NCI-H345 (cell line): ENCODE results near the gene ATXN1.
"Not testable (repeated sequence)": the region's sequence is repeated elsewhere in the genome, so short reads cannot be mapped to it uniquely, and the experiment has no call there.

Experiments used
- DNase-seq: peaks from one replicate; lab custom pipeline; 2025; lab: John Stamatoyannopoulos, UW

Gene ATXN1

GRCh38 chr6:16473908-16474771 lies 287.1 kb downstream of the ATXN1 start:
- no peak for DNase-seq

GRCh38 chr6:16473184-16473907 lies 287.9 kb downstream of the ATXN1 start:
- no peak for DNase-seq

- no peak for DNase-seq
These were observed 288.8 kb downstream of the ATXN1 start for GRCh38 chr6:16472349-16473069.

GRCh38 chr6:16471910-16472297 lies 289.4 kb downstream of the ATXN1 start:
- DNase-seq, result no peak

DNA sequence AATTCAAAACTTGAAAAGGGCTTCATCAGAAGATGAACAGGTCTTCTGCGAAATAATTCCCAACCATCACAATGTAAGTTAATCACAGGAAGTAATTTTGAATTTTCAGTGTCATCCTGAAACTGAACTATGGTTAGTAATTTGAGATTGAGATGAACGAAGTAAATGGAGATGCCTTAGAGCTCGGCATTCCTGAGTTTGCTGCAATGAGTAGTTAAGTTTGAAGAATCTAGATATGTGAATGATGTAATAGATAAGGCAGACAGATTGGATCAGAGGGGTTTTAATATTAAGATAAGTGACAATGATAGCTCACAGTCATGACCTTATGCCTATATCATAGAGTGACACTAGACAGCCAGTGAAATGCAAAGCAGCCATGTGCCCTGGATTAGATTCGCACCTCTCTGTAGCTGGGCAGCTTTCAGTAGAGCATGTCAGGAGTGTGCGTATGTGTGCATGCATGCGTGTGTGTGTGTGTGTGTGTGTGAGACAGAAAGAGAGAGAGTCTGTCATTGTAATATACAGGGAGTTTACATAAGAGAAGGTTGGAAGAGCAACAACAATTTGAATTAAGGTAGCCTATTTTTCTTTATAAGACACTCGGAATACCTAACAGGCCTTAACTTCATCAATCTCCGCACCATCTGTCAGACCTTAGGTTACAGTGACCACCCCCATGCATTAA lies 289.9 kb downstream of the ATXN1 start:
- DNase-seq, result no peak

- no peak for DNase-seq
These were observed 290.6 kb downstream of the ATXN1 start for GRCh38 chr6:16470502-16471221.

GRCh38 chr6:16468991-16469615 lies 292.2 kb downstream of the ATXN1 start:
- no peak for DNase-seq

DNA sequence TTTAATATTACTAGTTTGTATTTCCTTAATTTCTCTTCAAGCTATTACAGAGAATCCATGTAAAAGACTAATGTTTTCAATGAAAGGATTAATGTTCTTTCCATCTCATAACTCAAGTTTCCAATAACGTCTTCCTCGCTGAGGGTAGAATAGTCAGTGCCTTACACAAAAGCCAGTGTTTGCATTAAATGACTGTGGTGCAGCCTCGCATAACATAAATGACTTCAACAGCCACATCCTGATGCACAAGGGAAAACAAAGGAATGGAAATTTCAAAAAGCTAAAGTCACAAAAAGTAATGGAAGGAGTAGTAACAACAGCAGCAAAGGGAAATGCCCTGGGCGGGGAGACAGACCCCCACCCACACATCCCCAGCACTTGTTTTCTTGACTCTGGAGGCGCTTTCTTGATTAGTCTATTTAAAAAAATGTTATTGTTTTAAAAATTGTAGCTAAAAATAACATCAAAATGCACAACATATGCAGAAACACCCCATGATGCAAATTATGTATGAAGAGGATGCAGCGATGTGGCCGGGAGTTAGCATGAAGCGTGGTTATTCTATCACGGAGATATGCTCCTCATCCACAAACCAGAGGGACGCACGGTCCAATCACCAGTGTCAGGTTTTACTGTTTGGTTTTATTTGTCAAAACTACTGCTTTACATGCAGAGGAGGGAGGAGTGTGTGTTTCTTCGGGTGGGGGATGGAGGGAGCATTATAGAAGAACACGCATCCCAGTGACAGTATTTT lies 294.3 kb downstream of the ATXN1 start:
- DNase-seq, result no peak

- DNase-seq, result no peak
These were observed 297.2 kb downstream of the ATXN1 start for GRCh38 chr6:16464045-16464444.

GRCh38 chr6:16463246-16463645 lies 298.0 kb downstream of the ATXN1 start:
- DNase-seq, result not testable (repeated sequence)

GRCh38 chr6:16461491-16461890 lies 299.8 kb downstream of the ATXN1 start:
- no peak for DNase-seq

DNA sequence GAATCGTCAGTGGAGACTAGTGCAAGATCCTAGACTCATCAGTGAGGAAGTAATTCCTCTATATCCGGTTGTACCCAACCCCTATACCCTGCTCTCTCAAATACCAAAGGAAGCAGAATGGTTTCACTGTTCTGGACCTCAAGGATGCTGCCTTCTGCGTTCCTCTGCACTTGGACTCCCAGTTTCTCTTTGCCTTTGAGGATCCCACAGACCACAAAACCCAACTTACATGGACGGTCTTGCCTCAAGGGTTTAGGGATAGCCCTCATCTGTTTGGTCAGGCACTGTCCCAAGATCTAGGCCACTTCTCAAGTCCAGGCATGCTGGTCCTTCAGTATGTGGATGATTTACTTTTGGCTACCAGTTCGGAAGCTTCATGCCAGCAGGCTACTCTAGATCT lies 301.8 kb downstream of the ATXN1 start:
- DNase-seq, result not testable (repeated sequence)

DNA sequence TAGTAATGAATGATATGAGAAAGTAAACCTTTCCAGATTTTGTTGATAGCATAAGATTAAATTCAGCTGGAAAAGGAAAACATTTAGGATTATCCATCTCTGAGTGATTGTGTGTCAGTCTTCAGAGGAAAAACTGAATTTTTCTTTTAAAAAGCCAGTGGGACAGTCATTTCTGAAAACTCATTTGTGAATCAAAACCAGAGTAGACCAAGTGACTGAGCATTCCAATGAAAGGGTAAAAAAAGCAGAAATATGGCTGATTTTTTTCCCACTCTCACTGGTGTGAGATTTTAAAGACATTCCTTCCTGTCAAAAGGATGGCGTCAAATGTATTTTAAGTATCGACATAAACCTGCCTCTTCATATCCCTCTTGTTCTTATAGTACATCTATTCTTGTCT lies 308.9 kb downstream of the ATXN1 start:
- DNase-seq, result no peak

GRCh38 chr6:16450821-16451220 lies 310.4 kb downstream of the ATXN1 start:
- no peak for DNase-seq

DNA sequence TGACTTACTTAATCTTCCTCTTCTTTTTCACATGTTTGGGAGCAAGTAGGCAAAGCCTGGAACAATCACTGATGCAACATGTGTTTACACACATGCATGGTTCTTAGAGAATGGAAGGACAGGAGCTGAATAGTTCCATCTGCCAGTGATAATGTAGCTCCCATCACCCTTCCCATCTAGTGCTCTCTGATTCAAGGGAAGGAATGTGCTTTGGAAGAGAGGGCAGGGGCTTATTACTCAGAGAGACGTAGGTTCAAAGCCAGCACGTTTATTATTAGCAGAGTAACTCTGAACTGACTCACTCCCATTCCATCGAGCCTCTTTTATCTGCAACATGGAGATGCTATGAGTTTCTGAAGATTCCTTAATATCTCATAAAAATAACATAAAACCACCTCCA lies 311.0 kb downstream of the ATXN1 start:
- DNase-seq, result no peak

- DNase-seq, result no peak
These were observed 315.0 kb downstream of the ATXN1 start for GRCh38 chr6:16446273-16446672.

- no peak for DNase-seq
These were observed 319.2 kb downstream of the ATXN1 start for GRCh38 chr6:16442031-16442430.

- no peak for DNase-seq
These were observed 320.0 kb downstream of the ATXN1 start for GRCh38 chr6:16441262-16441661.

- DNase-seq, result no peak
These were observed 320.5 kb downstream of the ATXN1 start for GRCh38 chr6:16440636-16441212.
